ENCODE measurements around the gene INPPL1.

DNA sequence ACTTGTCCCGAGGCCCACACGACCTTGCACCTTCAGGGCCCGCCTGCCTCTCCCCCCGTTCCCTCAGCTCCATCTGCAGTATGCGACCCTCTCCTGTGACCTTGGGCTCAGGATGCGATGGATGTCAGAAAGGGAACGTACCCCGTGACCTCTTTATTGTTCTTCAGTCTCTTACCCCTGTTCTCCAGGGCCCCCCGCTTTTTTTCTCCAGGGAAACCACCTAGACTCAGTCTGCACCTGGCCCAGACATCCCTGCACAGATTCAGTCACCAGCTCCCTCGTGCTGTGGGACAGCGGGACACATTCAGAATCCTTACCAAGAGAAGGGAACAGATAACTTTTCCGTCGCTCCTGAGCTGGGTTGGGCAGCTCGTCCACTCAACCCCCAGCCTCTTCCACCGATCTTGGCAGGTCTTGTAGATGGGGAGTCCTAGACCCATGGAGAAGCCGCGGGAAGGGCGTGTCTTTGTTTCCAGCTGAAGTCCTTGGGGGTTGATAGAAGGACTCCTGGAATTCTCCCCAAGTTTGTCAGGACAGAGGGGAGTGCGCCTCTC is 20.8 kb downstream of the INPPL1 start:
- TF ChIP-seq, protein P1, sequence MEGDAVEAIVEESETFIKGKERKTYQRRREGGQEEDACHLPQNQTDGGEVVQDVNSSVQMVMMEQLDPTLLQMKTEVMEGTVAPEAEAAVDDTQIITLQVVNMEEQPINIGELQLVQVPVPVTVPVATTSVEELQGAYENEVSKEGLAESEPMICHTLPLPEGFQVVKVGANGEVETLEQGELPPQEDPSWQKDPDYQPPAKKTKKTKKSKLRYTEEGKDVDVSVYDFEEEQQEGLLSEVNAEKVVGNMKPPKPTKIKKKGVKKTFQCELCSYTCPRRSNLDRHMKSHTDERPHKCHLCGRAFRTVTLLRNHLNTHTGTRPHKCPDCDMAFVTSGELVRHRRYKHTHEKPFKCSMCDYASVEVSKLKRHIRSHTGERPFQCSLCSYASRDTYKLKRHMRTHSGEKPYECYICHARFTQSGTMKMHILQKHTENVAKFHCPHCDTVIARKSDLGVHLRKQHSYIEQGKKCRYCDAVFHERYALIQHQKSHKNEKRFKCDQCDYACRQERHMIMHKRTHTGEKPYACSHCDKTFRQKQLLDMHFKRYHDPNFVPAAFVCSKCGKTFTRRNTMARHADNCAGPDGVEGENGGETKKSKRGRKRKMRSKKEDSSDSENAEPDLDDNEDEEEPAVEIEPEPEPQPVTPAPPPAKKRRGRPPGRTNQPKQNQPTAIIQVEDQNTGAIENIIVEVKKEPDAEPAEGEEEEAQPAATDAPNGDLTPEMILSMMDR (conservative IDR thresholded peaks at IDR 0.05; ENCODE audit: low read length), result no peak
- no peak for TF ChIP-seq EZH2phosphoT487 (IDR thresholded peaks at IDR 0.05; ENCODE audit: borderline replicate concordance, low read depth, low read length)
